Vagina (tissue), 2 donors: ENCODE results near the gene ZBTB24.

ENCODE experiments used
- CTCF ChIP-seq, 3 experiments: fragments of 450-650 bp in 2 of 3; fragments of 200-600 bp in 1 of 3; sonication (generic) in 1 of 3; IDR thresholded peaks; one replicate each; pipeline ENCODE4 v1.5.1; 2017 to 2019; ENCODE audit warnings: antibody characterized with exemption in 3 of 3, mild to moderate bottlenecking in 2 of 3, moderate library complexity in 2 of 3
- POLR2AphosphoS5 ChIP-seq, 2 donors: sonication (generic); formaldehyde crosslinking; IDR thresholded peaks; one replicate each; pipeline ENCODE4 v1.9.0; 2017; ENCODE audit warnings: antibody characterized with exemption in 2 of 2, mild to moderate bottlenecking in 2 of 2, low read depth in 1 of 2; ENCODE audit not compliant: insufficient read depth in 1 of 2

- TF ChIP-seq POLR2AphosphoS5 (IDR thresholded peaks at IDR 0.05; ENCODE audit: insufficient read depth in 1 of 2, low read depth in 1 of 2) (no peak), CTCF (IDR thresholded peaks at IDR 0.05) (no peak)
Measured at GRCh38 chr6:109429496-109429895, 53.5 kb downstream of the ZBTB24 start.
